IMR-90 (cell line): ENCODE data around the gene SLC29A3. TPM values are rescaled to one million over a fixed set of nuclear protein-coding genes. Genes with fewer than 3 reads are reported as not detected.

Source experiments
- ATAC-seq: fragments of 200-7000 bp; cut with Tn5 transposase; 2 replicates; pipeline ENCODE4 v1.9.1; 2020; ENCODE audit warnings: low read depth, mild to moderate bottlenecking, moderate library complexity
- BruUV-seq: library from RNA; stranded (reverse); fragments of 400-500 nt; replicated peaks from 2 replicates; lab custom pipeline; 2021; lab: Mats Ljungman, UMichigan
- CTCF ChIA-PET: fragments of 300-600 bp; formaldehyde crosslinking; extraction: SDS; loops from one replicate; lab custom pipeline; 2021; ENCODE audit warnings: antibody characterized with exemption; lab: Yijun Ruan, JAX
- POLR2A ChIA-PET: fragments of 300-600 bp; sonication (Branson Sonifier 250); formaldehyde crosslinking; loops from one replicate; lab custom pipeline; 2022; ENCODE audit warnings: antibody characterized with exemption; ENCODE audit not compliant: unreplicated experiment; lab: Charles Lee
- DNase-seq: peaks from one replicate; pipeline ENCODE4 v3.0.0; 2013
- H2AFZ ChIP-seq: replicated peaks from 2 replicates; pipeline ENCODE3; 2013; ENCODE audit warnings: low read length, mild to moderate bottlenecking; ENCODE audit not compliant: poor library complexity
- H2AK5ac ChIP-seq: 2 replicates; pipeline ENCODE4 v1.6.1; 2013; ENCODE audit warnings: low read depth, low read length, inconsistent platforms
- H2AK9ac ChIP-seq: replicated peaks from 2 replicates; pipeline ENCODE3; 2013; ENCODE audit warnings: mild to moderate bottlenecking, low read depth, low read length, moderate library complexity; ENCODE audit not compliant: poor library complexity
- H2BK120ac ChIP-seq: 2 replicates; pipeline ENCODE4 v1.6.1; 2013; ENCODE audit warnings: low read depth, low read length, inconsistent platforms
- H2BK15ac ChIP-seq: 3 replicates; pipeline ENCODE4 v1.6.1; 2013; ENCODE audit warnings: low read depth, low read length, inconsistent platforms
- H2BK20ac ChIP-seq: 2 replicates; pipeline ENCODE4 v1.6.1; 2013; ENCODE audit warnings: low read depth, mild to moderate bottlenecking, inconsistent platforms, low read length, moderate library complexity
- H2BK5ac ChIP-seq: 2 replicates; pipeline ENCODE4 v1.6.1; 2013; ENCODE audit warnings: mild to moderate bottlenecking, low read depth, low read length, inconsistent platforms; ENCODE audit not compliant: poor library complexity, severe bottlenecking
- H3K14ac ChIP-seq: replicated peaks from 2 replicates; pipeline ENCODE4 v1.6.1; 2013; ENCODE audit warnings: low read depth, low read length, inconsistent platforms
- H3K18ac ChIP-seq: 2 replicates; pipeline ENCODE4 v1.6.1; 2013; ENCODE audit warnings: low read depth, low read length, control low read depth
- H3K23ac ChIP-seq: 2 replicates; pipeline ENCODE4 v1.6.1; 2013; ENCODE audit warnings: low read depth, low read length, inconsistent platforms
- H3K27ac ChIP-seq: 2 replicates; pipeline ENCODE4 v1.5.1; 2013; ENCODE audit warnings: mild to moderate bottlenecking, control low read depth, low read length; ENCODE audit not compliant: insufficient read depth
- H3K27me3 ChIP-seq: 2 replicates; pipeline ENCODE4 v1.6.1; 2013; ENCODE audit warnings: low read length; ENCODE audit not compliant: control insufficient read depth, insufficient read depth
- H3K36me3 ChIP-seq: 2 replicates; pipeline ENCODE4 v1.6.1; 2013; ENCODE audit warnings: low read length, mixed read lengths; ENCODE audit not compliant: control insufficient read depth, insufficient read depth
- H3K4ac ChIP-seq: 2 replicates; pipeline ENCODE4 v1.6.1; 2013; ENCODE audit warnings: low read depth, low read length, inconsistent platforms
- H3K4me1 ChIP-seq: 2 replicates; pipeline ENCODE4 v1.6.1; 2013; ENCODE audit warnings: low read length, mixed read lengths; ENCODE audit not compliant: control insufficient read depth, insufficient read depth
- H3K4me2 ChIP-seq: 2 replicates; pipeline ENCODE4 v1.6.1; 2013; ENCODE audit warnings: low read depth, mild to moderate bottlenecking, control low read depth, low read length, moderate library complexity
- H3K4me3 ChIP-seq: 2 replicates; pipeline ENCODE4 v1.5.1; 2013; ENCODE audit warnings: low read depth, mild to moderate bottlenecking, control low read depth, low read length, moderate library complexity; ENCODE audit not compliant: insufficient read depth
- H3K56ac ChIP-seq: 2 replicates; pipeline ENCODE4 v1.6.1; 2013; ENCODE audit warnings: low read length, inconsistent platforms; ENCODE audit not compliant: insufficient read depth; ENCODE audit errors: extremely low read depth
- H3K79me1 ChIP-seq, 2 experiments: 2 replicates each; pipeline ENCODE4 v1.6.1; 2013; ENCODE audit warnings: low read length in 2 of 2, inconsistent platforms in 1 of 2, low read depth in 1 of 2
- H3K9ac ChIP-seq: 2 replicates; pipeline ENCODE4 v1.6.1; 2013; ENCODE audit warnings: low read depth, low read length, control low read depth
- H3K9me1 ChIP-seq: 2 replicates; pipeline ENCODE4 v1.6.1; 2013; ENCODE audit warnings: low read length, inconsistent platforms; ENCODE audit not compliant: insufficient read depth
- H3K9me3 ChIP-seq: 2 replicates; pipeline ENCODE4 v1.6.1; 2013; ENCODE audit warnings: low read length; ENCODE audit not compliant: control insufficient read depth, insufficient read depth
- H4K20me1 ChIP-seq: 2 replicates; pipeline ENCODE4 v1.6.1; 2013; ENCODE audit warnings: low read length, inconsistent platforms; ENCODE audit not compliant: insufficient read depth
- H4K5ac ChIP-seq: 2 replicates; pipeline ENCODE4 v1.6.1; 2013; ENCODE audit warnings: mild to moderate bottlenecking, low read depth, low read length, control low read depth
- H4K8ac ChIP-seq, 2 experiments: 2 replicates each; pipeline ENCODE4 v1.6.1; 2013; ENCODE audit warnings: low read depth in 2 of 2, low read length in 2 of 2, control low read depth in 1 of 2, inconsistent platforms in 1 of 2
- H4K91ac ChIP-seq: 2 replicates; pipeline ENCODE4 v1.6.1; 2013; ENCODE audit warnings: low read depth, low read length, inconsistent platforms; ENCODE audit not compliant: insufficient read depth
- CEBPB ChIP-seq: IDR thresholded peaks from 2 replicates; pipeline ENCODE4 v1.6.1; 2012; ENCODE audit warnings: low read depth, low read length, improper control_type of control experiment
- ELK1 ChIP-seq: fragments of 150-350 bp; IDR thresholded peaks from 2 replicates; pipeline ENCODE4 v1.6.1; 2016; ENCODE audit warnings: low read depth, mild to moderate bottlenecking, low read length, moderate library complexity, borderline replicate concordance
- FOS ChIP-seq: fragments of 150-350 bp; IDR thresholded peaks from 2 replicates; pipeline ENCODE4 v1.6.1; 2016; ENCODE audit warnings: low read depth, low read length
- MAFK ChIP-seq: IDR thresholded peaks from 2 replicates; pipeline ENCODE4 v1.6.1; 2012; ENCODE audit warnings: low read depth, low read length, improper control_type of control experiment
- MXI1 ChIP-seq: IDR thresholded peaks from 2 replicates; pipeline ENCODE4 v1.6.1; 2012; ENCODE audit warnings: low read depth, mild to moderate bottlenecking, low read length, moderate library complexity, borderline replicate concordance
- NFE2L2 ChIP-seq: fragments of 150-350 bp; IDR thresholded peaks from 2 replicates; pipeline ENCODE4 v1.6.1; 2016; ENCODE audit warnings: low read depth, mild to moderate bottlenecking, low read length
- RAD21 ChIP-seq: IDR thresholded peaks from 2 replicates; pipeline ENCODE4 v1.6.1; 2012; ENCODE audit warnings: low read length, improper control_type of control experiment
- RCOR1 ChIP-seq: IDR thresholded peaks from 2 replicates; pipeline ENCODE4 v1.6.1; 2012; ENCODE audit warnings: mild to moderate bottlenecking, low read length, improper control_type of control experiment; ENCODE audit not compliant: insufficient replicate concordance
- RFX5 ChIP-seq: IDR thresholded peaks from 2 replicates; pipeline ENCODE4 v1.8.0; 2012; ENCODE audit warnings: low read depth, mild to moderate bottlenecking, low read length, moderate library complexity
- SMC3 ChIP-seq: fragments of 150-350 bp; IDR thresholded peaks from 2 replicates; pipeline ENCODE4 v1.6.1; 2016; ENCODE audit warnings: low read depth, mild to moderate bottlenecking, antibody characterized with exemption, low read length, moderate library complexity
- USF2 ChIP-seq: fragments of 150-350 bp; IDR thresholded peaks from 2 replicates; pipeline ENCODE4 v1.6.1; 2017; ENCODE audit warnings: mild to moderate bottlenecking, antibody characterized with exemption, low read length, low read depth
- WGBS, 2 experiments: methylation state at CpG; one replicate each; pipeline versions ENCODE4 v1.1.5 to v1.1.7; 2013; ENCODE audit warnings: missing lambda C conversion rate in 2 of 2; ENCODE audit not compliant: insufficient read length in 1 of 2; ENCODE audit errors: extremely low coverage in 2 of 2; 5-methylcytosine and 5-hydroxymethylcytosine counted together
- dilution Hi-C: fragments of 300-500 bp; cut with HindIII; formaldehyde crosslinking; loops from one replicate; pipeline ENCODE4 v1.14.3; 2018; ENCODE audit warnings: low sequenced_read_pairs; ENCODE audit not compliant: unreplicated experiment
- in situ Hi-C: fragments of 300-500 bp; cut with MboI; formaldehyde crosslinking; loops from 3 replicates; pipeline ENCODE4 v1.14.3; 2019; ENCODE audit warnings: low sequenced_read_pairs, inconsistent platforms, mixed read lengths
- intact Hi-C: fragments of 100-400 bp; cut with micrococcal nuclease; formaldehyde crosslinking; loops from 2 replicates; pipeline ENCODE4 v1.10.0; 2022
- polyA plus RNA-seq, 3 experiments: library from polyadenylated mRNA; depleted of rRNA; stranded (reverse); fragments of >200 nt; gene quantifications; 2 replicates each; pipeline ENCODE4 v1.2.3, GENCODE V29; 2012; ENCODE audit warnings: low replicate concordance in 1 of 3
- total RNA-seq: library from RNA; depleted of rRNA; stranded (reverse); fragments of >200 nt; gene quantifications from 2 replicates; pipeline ENCODE4 v1.2.3, GENCODE V29; 2012
- TF ChIP-seq, protein P1 (sequence below): conservative IDR thresholded peaks from 2 replicates; pipeline ENCODE4 v1.5.1; 2012; ENCODE audit warnings: mild to moderate bottlenecking, low read depth, low read length, improper control_type of control experiment

SLC29A3 gene
- total and polyA plus RNA-seq, 2 of the 4 experiments (the other 2 are of a cell fraction), result 0.72 to 3.0 TPM

GRCh38 chr10:71335173-71335708 lies 16.2 kb downstream of the SLC29A3 start:
- no peak for TF ChIP-seq NFE2L2
- no peak for TF ChIP-seq RCOR1
- no peak for TF ChIP-seq SMC3
- TF ChIP-seq, protein P1, sequence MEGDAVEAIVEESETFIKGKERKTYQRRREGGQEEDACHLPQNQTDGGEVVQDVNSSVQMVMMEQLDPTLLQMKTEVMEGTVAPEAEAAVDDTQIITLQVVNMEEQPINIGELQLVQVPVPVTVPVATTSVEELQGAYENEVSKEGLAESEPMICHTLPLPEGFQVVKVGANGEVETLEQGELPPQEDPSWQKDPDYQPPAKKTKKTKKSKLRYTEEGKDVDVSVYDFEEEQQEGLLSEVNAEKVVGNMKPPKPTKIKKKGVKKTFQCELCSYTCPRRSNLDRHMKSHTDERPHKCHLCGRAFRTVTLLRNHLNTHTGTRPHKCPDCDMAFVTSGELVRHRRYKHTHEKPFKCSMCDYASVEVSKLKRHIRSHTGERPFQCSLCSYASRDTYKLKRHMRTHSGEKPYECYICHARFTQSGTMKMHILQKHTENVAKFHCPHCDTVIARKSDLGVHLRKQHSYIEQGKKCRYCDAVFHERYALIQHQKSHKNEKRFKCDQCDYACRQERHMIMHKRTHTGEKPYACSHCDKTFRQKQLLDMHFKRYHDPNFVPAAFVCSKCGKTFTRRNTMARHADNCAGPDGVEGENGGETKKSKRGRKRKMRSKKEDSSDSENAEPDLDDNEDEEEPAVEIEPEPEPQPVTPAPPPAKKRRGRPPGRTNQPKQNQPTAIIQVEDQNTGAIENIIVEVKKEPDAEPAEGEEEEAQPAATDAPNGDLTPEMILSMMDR, result no peak
- TF ChIP-seq ELK1, result no peak
- TF ChIP-seq CEBPB, result no peak
- no peak for TF ChIP-seq MAFK
- TF ChIP-seq FOS, result no peak
- no peak for TF ChIP-seq USF2
- no peak for TF ChIP-seq RAD21
- TF ChIP-seq RFX5, result no peak
- no peak for TF ChIP-seq MXI1

More at GRCh38 chr10:71335173-71335708, 16.2 kb downstream of the SLC29A3 start:
- BruUV-seq, result no TSS peak
- in situ Hi-C loops (no loop called here), intact Hi-C loops (no loop called here), dilution Hi-C loops (no loop called here)
- no peak overlapping the region for H2BK120ac ChIP-seq
- H2BK20ac ChIP-seq, result no peak overlapping the region
- no peak overlapping the region for H3K9ac ChIP-seq
- DNase-seq, result no peak
- no peak overlapping the region for H3K4me3 ChIP-seq
- POLR2A ChIA-PET, result no interaction called here
- H2BK5ac ChIP-seq, result no peak overlapping the region
- no peaks in the 10 kb centered on the region; the same call in 1 of the 2 replicates for H3K4me1 ChIP-seq
- no peak overlapping the region for H3K27ac ChIP-seq
- H2AK9ac ChIP-seq, result no peak overlapping the region
- H4K5ac ChIP-seq, result no peak overlapping the region
- no peak overlapping the region for H4K8ac ChIP-seq
- H3K4me2 ChIP-seq, result no peak overlapping the region
- 60% methylated on average over 7 of the region's 15 CpGs; no CpG with 5 or more reads in 1 of the 2 experiments for WGBS, 2 experiments
- H3K9me1 ChIP-seq, result no peaks in the 10 kb centered on the region
- H3K36me3 ChIP-seq, result no peaks in the 10 kb centered on the region
- no peaks in the 10 kb centered on the region for H3K79me1 ChIP-seq
- ATAC-seq, result no peak
- no peaks in the 10 kb centered on the region for H4K20me1 ChIP-seq
- CTCF ChIA-PET, result no interaction called here
- no peak overlapping the region for H2AK5ac ChIP-seq
- no peak overlapping the region for H3K14ac ChIP-seq
- H2BK15ac ChIP-seq, result no peak overlapping the region
- H3K27me3 ChIP-seq, result no peaks in the 10 kb centered on the region; the same call in 1 of the 2 replicates
- no peak overlapping the region for H3K23ac ChIP-seq
- no peaks in the 10 kb centered on the region for H3K9me3 ChIP-seq
- no peak overlapping the region for H3K56ac ChIP-seq
- no peak overlapping the region for H3K18ac ChIP-seq
- peak overlapping the region; percentile 48 for H2AFZ ChIP-seq
- H4K91ac ChIP-seq, result no peak overlapping the region
- H3K4ac ChIP-seq, result no peak overlapping the region
